ENCODE data around the gene MAP10.

DNA sequence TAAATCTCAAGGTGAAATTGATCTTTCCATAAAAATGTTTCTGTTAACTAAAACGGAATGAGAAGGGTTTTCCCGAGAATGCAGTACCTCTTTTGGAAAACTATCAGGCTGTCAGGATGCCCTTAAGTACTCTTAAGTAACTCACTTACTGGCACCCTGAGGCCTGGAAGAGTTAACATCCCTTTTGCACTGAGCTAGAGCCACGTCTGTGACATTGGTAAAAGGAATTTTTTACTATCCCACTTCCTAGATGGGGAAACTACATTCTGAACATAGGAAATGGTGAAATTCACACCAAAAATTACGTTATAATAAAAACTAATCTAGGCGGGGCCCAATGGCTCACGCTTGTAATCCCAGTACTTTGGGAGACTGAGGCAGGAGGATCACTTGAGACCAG is 39.7 kb upstream of the MAP10 start:
- TF ChIP-seq, protein P1, sequence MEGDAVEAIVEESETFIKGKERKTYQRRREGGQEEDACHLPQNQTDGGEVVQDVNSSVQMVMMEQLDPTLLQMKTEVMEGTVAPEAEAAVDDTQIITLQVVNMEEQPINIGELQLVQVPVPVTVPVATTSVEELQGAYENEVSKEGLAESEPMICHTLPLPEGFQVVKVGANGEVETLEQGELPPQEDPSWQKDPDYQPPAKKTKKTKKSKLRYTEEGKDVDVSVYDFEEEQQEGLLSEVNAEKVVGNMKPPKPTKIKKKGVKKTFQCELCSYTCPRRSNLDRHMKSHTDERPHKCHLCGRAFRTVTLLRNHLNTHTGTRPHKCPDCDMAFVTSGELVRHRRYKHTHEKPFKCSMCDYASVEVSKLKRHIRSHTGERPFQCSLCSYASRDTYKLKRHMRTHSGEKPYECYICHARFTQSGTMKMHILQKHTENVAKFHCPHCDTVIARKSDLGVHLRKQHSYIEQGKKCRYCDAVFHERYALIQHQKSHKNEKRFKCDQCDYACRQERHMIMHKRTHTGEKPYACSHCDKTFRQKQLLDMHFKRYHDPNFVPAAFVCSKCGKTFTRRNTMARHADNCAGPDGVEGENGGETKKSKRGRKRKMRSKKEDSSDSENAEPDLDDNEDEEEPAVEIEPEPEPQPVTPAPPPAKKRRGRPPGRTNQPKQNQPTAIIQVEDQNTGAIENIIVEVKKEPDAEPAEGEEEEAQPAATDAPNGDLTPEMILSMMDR (IDR thresholded peaks at IDR 0.05) = no peak
- no peak for TF ChIP-seq ZFX (IDR thresholded peaks at IDR 0.05; ENCODE audit: borderline replicate concordance)

Measured in 22Rv1 (cell line).